Neural progenitor cell (in vitro differentiated cells): ENCODE results near the gene WDR81. TPM values are rescaled to one million over a fixed set of nuclear protein-coding genes. Genes with fewer than 3 reads are reported as not detected.

Experiments
- DNase-seq: peaks from one replicate; pipeline ENCODE4 v3.0.0-alpha.2; 2016; ENCODE audit warnings: low spot score
- H2AFZ ChIP-seq: fragments of 200-600 bp; sonication (generic); replicated peaks from 2 replicates; pipeline ENCODE4 v1.6.1; 2016; ENCODE audit warnings: antibody characterized with exemption
- H3F3A ChIP-seq: fragments of 200-600 bp; sonication (generic); 2 replicates; pipeline ENCODE4 v1.6.1; 2016; ENCODE audit warnings: antibody characterized with exemption, low read depth
- H3K27ac ChIP-seq: fragments of 200-600 bp; sonication (generic); 2 replicates; pipeline ENCODE4 v1.5.1; 2016; ENCODE audit warnings: mild to moderate bottlenecking
- H3K27me3 ChIP-seq: fragments of 200-600 bp; sonication (generic); 2 replicates; pipeline ENCODE4 v1.6.1; 2016; ENCODE audit warnings: mild to moderate bottlenecking, moderate library complexity
- H3K36me3 ChIP-seq: fragments of 200-600 bp; sonication (generic); 2 replicates; pipeline ENCODE4 v1.5.1; 2016
- H3K4me1 ChIP-seq: fragments of 200-600 bp; sonication (generic); 2 replicates; pipeline ENCODE4 v1.6.1; 2016; ENCODE audit warnings: mixed run types
- H3K4me2 ChIP-seq: fragments of 200-600 bp; sonication (generic); 2 replicates; pipeline ENCODE4 v1.6.1; 2016
- H3K4me3 ChIP-seq: fragments of 200-600 bp; sonication (generic); 2 replicates; pipeline ENCODE4 v1.5.1; 2016
- H3K79me2 ChIP-seq: fragments of 200-600 bp; sonication (generic); 2 replicates; pipeline ENCODE4 v1.6.1; 2016; ENCODE audit warnings: low read depth
- H3K9ac ChIP-seq: fragments of 200-600 bp; sonication (generic); 2 replicates; pipeline ENCODE4 v1.6.1; 2016
- H3K9me3 ChIP-seq: fragments of 200-600 bp; sonication (generic); 2 replicates; pipeline ENCODE4 v1.5.1; 2016; ENCODE audit warnings: low read depth
- H4K20me1 ChIP-seq: fragments of 200-600 bp; sonication (generic); 2 replicates; pipeline ENCODE4 v1.6.1; 2016; ENCODE audit warnings: low read depth
- H3K27ac Mint-ChIP-seq: 3 replicates; pipeline ENCODE4 v1.8.0; 2021; ENCODE audit warnings: mixed read lengths
- H3K27me3 Mint-ChIP-seq: 2 replicates; pipeline ENCODE4 v1.8.0; 2022; ENCODE audit warnings: low read depth, mild to moderate bottlenecking, inconsistent platforms, moderate library complexity, mixed read lengths; ENCODE audit not compliant: insufficient read depth
- H3K36me3 Mint-ChIP-seq: 3 replicates; pipeline ENCODE4 v1.8.0; 2021; ENCODE audit warnings: mixed read lengths
- H3K4me1 Mint-ChIP-seq: 3 replicates; pipeline ENCODE4 v1.8.0; 2021; ENCODE audit warnings: mixed read lengths
- H3K4me3 Mint-ChIP-seq: 3 replicates; pipeline ENCODE4 v1.8.0; 2021; ENCODE audit warnings: mild to moderate bottlenecking, moderate library complexity, mixed read lengths
- H3K9me3 Mint-ChIP-seq: 3 replicates; pipeline ENCODE4 v1.8.0; 2020; ENCODE audit warnings: mixed read lengths
- EZH2 ChIP-seq: fragments of 200-600 bp; sonication (generic); IDR thresholded peaks from 2 replicates; pipeline ENCODE4 v1.6.1; 2017; ENCODE audit warnings: antibody characterized with exemption, mild to moderate bottlenecking, moderate library complexity
- EZH2phosphoT487 ChIP-seq: fragments of 200-600 bp; sonication (generic); IDR thresholded peaks from 2 replicates; pipeline ENCODE4 v1.6.1; 2017; ENCODE audit warnings: antibody characterized with exemption
- total RNA-seq: library from RNA; depleted of rRNA; stranded (reverse); fragments of >200 nt; gene quantifications from 2 replicates; pipeline ENCODE4 v1.2.3, GENCODE V29; 2015; ENCODE audit warnings: low replicate concordance
- TF ChIP-seq, protein P1 (sequence below): fragments of 200-600 bp; sonication (generic); IDR thresholded peaks from 2 replicates; pipeline ENCODE4 v1.5.1; 2017; ENCODE audit warnings: antibody characterized with exemption, mild to moderate bottlenecking

The WDR81 gene
- total RNA-seq, 1 donor from 2014 or later: 1.9 TPM

DNA sequence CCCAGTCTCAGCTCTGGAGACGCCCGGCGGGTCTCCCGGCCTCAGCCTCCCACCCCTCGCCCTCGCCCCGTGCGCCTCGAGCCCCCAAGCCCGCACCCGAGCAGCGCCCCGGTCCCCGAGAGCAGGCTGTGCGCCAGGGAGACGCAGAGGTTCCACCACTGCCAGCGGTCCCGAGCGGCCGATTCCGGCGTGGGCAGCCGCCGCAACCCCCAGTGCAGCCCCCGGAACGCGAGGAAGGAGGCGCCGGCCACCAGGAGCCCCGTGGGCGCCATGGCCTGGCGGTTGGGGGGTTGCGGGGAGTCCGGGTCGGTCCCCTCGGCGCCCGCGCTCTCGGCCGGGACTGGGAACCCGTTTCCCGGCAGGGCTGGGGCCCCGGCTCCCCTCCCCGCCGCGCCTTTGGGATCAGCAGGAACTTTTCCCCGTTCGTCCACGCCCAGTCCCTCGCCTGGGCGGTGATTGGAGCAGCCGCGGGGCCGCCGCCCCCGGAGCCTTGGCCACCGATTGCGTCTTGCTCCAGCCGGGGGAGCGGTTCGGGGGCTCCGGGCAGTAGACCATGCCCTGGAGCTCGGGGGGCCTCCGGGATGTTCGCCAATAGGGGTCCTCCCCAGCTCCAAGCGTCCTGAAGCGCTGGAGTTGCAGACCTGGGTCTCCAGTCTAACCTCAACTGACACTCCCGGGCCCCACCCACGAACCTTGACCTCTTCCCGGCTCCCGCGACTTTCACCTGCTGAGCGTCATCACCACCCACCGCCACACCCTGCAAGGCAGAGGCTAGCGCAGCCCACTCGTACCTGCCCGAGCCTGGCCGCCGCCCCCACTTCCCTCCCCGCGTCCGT lies 14.3 kb upstream of the WDR81 start, which contains the start of gene TLCD2:
Gene TLCD2, minus strand, starts transcription at position 407 of the 836 bp plus-strand sequence. Its CDS starts 135 bp downstream, at position 272.
- H3K27ac ChIP-seq: no peak within 1 kb of the TSS
- no peak within 1 kb of the TSS for H3K9ac ChIP-seq
- H3K27me3 Mint-ChIP-seq: peaks cover 12% of the 10 kb centered on the region
- H3K4me3 Mint-ChIP-seq: peak within 1 kb of the TSS; percentile 79
- H3K9me3 Mint-ChIP-seq: no peaks in the 10 kb centered on the region
- TF ChIP-seq EZH2 (peak; percentile 62), EZH2phosphoT487 (peak; percentile 22)
- TF ChIP-seq, protein P1, sequence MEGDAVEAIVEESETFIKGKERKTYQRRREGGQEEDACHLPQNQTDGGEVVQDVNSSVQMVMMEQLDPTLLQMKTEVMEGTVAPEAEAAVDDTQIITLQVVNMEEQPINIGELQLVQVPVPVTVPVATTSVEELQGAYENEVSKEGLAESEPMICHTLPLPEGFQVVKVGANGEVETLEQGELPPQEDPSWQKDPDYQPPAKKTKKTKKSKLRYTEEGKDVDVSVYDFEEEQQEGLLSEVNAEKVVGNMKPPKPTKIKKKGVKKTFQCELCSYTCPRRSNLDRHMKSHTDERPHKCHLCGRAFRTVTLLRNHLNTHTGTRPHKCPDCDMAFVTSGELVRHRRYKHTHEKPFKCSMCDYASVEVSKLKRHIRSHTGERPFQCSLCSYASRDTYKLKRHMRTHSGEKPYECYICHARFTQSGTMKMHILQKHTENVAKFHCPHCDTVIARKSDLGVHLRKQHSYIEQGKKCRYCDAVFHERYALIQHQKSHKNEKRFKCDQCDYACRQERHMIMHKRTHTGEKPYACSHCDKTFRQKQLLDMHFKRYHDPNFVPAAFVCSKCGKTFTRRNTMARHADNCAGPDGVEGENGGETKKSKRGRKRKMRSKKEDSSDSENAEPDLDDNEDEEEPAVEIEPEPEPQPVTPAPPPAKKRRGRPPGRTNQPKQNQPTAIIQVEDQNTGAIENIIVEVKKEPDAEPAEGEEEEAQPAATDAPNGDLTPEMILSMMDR: no peak
- H3K4me1 ChIP-seq: peaks cover 30% of the 10 kb centered on the region
- peaks cover 29% of the 10 kb centered on the region for H3K4me1 Mint-ChIP-seq
- H3K36me3 Mint-ChIP-seq: no peaks in the 10 kb centered on the region
- H3K79me2 ChIP-seq: no peaks in the 10 kb centered on the region
- peak; percentile 79 for DNase-seq
- H3K4me2 ChIP-seq: peak within 1 kb of the TSS; percentile 100
- peak within 1 kb of the TSS; percentile 97 for H2AFZ ChIP-seq
- peaks cover 33% of the 10 kb centered on the region for H3F3A ChIP-seq
- H3K9me3 ChIP-seq: no peaks in the 10 kb centered on the region
- no peak within 1 kb of the TSS for H3K27ac Mint-ChIP-seq
- no peaks in the 10 kb centered on the region for H3K36me3 ChIP-seq
- H3K4me3 ChIP-seq: peak within 1 kb of the TSS; percentile 76
- H3K27me3 ChIP-seq: peaks cover 33% of the 10 kb centered on the region
- peaks cover 8% of the 10 kb centered on the region for H4K20me1 ChIP-seq

DNA sequence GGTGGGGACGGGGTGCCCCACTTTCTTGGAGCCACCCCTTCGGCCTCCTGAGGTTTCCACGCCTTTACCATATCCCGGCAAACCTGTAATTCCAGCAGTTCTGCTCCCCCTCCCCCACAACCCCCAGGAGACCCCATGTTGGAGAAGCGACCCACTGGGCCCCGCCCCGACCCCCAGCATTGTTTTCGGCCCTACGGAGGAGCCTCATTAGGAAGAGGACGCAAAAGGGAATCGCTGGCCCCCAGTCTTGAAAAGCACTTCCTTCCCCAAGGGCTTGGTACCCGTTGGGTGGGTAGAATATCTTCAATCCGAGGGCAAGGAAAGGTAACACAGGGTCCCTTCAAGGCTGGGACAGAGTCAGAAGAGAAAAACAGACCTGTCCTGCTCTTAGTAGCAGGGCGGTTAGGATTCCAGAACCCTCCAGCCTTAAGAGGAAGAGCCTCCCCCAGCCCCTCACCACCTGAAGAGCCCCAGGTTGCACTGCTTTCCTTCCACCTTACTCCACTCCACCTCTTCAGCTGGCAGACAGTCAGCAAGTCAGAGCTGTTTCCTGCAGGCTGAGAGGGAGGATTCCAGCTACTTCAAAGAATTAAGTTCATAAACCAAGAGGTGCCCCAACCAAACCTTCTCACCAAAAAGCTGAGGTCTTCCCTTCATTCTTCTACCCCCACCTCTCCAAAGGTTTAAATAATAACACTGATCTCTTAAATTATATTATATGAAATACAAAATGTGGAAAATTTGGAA lies 13.5 kb upstream of the WDR81 start:
- no peak overlapping the region for H2AFZ ChIP-seq
- peaks cover 16% of the 10 kb centered on the region for H4K20me1 ChIP-seq
- no peak overlapping the region for H3K9ac ChIP-seq
- no peak overlapping the region for H3K27ac ChIP-seq
- no peaks in the 10 kb centered on the region for H3K36me3 ChIP-seq
- H3K4me1 ChIP-seq: peaks cover 29% of the 10 kb centered on the region
- Mint-ChIP-seq H3K4me1 (peaks cover 29% of the 10 kb centered on the region), H3K27me3 (peaks cover 12% of the 10 kb centered on the region), H3K4me3 (peak overlapping the region; percentile 79), H3K27ac (no peak overlapping the region), H3K9me3 (no peaks in the 10 kb centered on the region), H3K36me3 (no peaks in the 10 kb centered on the region)
- H3K27me3 ChIP-seq: peaks cover 33% of the 10 kb centered on the region
- H3K79me2 ChIP-seq: no peaks in the 10 kb centered on the region
- H3F3A ChIP-seq: peaks cover 35% of the 10 kb centered on the region
- TF ChIP-seq EZH2phosphoT487 (no peak), EZH2 (peak; percentile 61)
- TF ChIP-seq, protein P1: no peak
- peak overlapping the region; percentile 76 for H3K4me3 ChIP-seq
- H3K4me2 ChIP-seq: peak overlapping the region; percentile 100
- peak; percentile 37 for DNase-seq
- H3K9me3 ChIP-seq: no peaks in the 10 kb centered on the region

DNA sequence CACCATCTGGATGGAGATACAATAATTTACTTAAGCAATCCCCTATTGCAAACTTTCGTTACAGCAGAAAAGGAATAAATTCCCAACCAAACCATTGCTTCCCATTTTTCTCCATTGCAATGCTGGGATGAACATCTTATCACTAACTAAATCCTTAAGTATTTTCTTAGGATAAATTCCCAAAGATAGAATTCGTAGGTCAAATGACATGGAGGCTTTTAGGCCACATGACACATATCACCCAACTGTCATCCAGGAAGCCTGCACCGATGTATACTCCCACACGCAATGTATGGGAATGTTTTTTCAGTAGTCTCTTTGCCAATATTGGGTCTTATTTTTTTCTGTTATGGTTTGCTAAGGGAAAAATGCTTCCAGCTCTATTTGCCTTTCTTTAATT lies 12.7 kb upstream of the WDR81 start:
- Histone ChIP-seq H3K79me2 (no peaks in the 10 kb centered on the region), H3K9ac (no peak overlapping the region), H3K4me1 (peaks cover 29% of the 10 kb centered on the region), H3K9me3 (no peaks in the 10 kb centered on the region), H3K36me3 (no peaks in the 10 kb centered on the region), H4K20me1 (peaks cover 16% of the 10 kb centered on the region), H2AFZ (no peak overlapping the region), H3K27ac (no peak overlapping the region), H3F3A (peaks cover 39% of the 10 kb centered on the region), H3K4me2 (no peak overlapping the region), H3K27me3 (peaks cover 33% of the 10 kb centered on the region), H3K4me3 (no peak overlapping the region)
- Mint-ChIP-seq H3K9me3 (no peaks in the 10 kb centered on the region), H3K27me3 (peaks cover 7% of the 10 kb centered on the region), H3K36me3 (no peaks in the 10 kb centered on the region), H3K4me3 (no peak overlapping the region), H3K27ac (no peak overlapping the region), H3K4me1 (peaks cover 29% of the 10 kb centered on the region)
- DNase-seq: no peak
- TF ChIP-seq, protein P1: no peak
- TF ChIP-seq EZH2phosphoT487 (no peak), EZH2 (no peak)
